Activated CD4-positive, alpha-beta T cell treated with anti-CD3 and anti-CD28 coated beads, Interleukin-2, amount 50 U/mL, for 48 hours (primary cell): ENCODE data around the gene ISCU.

Experiments used
- DNase-seq, 2 experiments: peaks; one replicate each; pipeline ENCODE4 v3.0.0-alpha.2; 2020

Gene ISCU

DNA sequence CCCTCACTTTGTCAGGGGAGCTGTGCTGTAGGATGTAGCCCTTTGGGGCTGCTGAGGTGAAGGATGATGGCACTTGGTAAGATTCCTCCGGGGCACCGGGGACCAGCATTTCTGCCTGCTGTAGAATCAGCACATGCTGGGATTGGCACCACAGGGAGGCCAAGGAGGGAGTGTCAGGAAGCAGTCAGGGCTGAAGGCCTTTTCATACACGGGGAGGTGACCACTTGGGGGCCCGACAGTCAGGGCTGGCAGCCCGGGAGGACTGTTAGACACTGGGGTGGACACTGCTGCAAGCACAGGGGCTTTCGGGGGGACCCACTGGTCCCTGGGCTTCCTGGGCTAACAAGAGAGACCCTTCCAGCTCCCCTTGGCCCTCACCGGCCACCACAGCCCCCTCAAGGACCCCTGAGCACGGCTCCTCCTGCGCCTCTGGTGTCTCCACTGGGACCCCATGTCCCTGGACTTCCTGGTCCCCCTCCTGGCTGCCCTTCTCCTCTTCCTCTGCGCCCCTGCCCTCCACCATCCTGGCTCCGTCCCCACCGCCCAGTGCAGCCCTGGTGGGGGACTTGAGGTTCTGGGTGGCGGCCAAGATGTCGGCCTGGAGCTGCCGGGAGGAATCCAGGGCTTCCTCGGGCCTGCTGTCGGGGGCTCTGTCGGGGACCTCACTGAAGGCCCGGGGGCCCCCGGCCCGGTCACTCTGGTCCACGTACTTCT lies 29.0 kb downstream of the ISCU start:
- no peak for DNase-seq

DNA sequence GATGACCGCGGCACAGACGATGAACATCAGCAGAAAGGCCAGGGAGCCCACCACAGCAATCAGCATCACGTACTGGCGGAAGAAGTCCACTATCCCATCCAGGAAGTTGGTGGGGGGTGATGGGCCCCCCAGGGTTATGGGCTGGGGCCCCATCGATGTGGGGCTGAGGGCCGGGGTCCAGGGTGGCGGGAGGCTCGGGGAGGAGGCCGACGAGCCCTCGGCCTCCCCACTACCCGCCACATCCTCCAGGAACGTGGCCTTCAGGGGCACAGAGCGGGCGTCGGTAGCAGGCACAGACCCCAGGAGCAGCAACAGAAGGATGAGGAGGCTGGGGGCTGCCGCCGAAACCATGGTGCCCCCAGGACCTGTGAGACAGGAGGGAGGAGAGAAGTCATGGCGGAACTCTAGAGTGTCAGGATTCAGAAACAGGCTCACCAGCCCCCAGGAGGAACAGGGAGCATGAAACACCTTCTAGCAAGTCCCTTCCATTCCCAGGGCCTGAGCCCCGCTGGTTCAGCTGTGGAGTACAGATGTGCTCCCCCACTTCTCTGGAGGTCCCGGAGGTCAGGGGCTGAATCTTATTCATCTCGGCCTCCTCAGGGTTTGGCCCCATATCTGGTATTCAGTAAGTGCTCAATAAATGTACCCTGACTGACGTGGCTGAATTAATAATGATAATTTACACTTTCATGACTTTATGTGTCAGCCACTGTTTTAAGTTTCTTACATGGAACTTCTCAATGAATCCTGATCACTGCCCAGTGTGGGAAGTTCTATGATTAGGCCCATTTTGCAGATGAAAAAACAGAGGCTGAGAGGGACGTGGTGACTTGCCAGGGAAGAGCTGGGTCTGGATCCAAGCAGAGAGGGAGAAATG lies 29.9 kb downstream of the ISCU start:
- DNase-seq: no peak

DNA sequence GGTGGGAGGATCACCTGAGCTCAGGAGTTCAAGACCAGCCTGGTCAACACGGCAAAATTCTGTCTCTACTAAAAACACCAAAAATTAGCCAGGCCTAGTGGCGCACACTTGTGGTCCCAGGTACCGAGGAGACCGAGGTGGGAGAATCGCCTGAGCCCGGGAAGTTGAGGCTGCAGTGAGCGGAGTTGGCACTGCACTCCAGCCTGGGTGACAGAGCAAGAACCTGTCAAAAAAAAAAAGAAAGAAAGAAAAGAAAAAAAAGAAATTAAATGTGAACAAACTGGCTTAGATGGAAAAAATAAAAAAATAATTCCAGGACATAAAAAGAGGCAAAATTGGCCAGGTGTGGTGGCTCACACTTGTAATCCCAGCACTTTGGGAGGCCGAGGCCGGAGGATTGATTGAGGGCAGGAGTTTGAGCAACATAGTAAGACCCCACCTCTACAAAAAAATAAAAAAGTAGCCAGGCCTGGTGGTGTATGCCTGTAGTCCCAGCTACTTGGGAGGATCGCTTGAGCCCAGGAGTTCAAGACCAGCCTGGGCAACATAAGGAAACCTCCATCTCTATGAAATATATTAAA lies 32.0 kb downstream of the ISCU start:
- no peak for DNase-seq

DNA sequence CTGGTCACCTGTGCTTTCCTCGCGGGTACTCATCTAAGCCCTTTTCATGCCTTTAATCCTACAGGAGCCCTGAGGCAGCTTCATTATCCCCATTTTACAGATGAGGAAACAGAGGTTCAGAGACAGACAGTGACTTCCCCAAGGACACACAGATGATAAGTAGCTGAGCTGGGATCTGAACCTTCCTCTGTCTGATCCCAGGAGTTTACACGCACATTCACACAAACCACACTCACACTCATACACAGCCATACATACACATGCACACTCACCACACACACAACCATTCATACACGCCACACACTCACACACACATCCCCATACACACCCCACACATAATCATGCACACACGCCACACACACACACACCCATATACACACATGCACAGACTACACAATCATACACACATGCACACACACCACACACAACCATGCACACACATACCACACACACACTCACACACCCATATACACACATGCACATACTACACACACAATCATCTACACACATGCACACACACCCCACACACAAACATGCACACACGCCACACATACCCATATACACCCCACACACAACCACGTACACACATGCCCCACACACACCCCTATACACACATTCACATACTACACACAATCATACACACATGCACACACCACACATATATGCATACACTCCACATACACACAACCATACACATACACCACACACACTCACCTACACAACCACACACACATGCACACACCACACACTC lies 32.7 kb downstream of the ISCU start:
- DNase-seq: no peak

DNA sequence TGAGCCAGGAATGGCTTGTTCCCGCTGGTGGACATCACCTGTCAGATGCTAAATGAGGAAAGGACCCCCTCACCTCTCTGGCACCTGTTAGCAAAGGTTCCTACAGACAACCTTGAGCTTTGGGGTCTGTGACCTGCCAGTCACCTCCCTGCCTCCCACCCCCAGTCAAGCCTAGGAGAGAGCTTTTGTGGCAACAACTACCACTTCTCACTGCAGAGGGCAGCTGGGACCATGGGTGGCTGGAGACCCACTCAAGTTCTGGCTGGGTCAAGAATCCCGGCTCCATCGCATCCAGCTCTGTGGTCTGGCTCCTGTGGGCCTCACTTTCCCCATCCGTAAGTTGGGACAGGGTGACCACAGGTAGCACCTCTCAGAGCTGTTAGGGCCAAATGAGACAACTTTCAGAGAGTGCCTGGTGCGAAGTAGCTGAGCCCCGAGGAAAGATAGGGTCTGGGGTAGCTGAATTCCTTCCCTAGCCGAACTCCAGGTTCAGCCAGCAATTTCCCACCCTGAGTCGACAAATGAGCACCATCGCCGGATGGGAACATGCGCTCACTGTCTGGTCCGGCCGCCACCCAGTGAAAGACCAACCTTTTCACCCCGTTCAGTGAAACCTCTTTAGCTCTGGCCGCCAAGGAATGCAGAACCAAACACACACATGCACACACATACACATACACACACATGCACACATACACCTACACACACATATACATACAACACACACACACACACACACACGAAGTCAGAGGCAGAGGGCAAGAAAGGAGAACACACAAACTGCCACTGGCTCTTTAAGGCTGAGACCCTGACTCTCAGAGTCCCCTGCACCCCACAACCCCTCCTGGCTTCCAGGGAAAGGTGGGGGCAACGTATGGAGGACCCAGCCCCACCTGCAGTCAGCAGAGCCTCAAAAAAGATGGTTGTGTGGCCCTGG lies 33.6 kb downstream of the ISCU start:
- DNase-seq: no peak

DNA sequence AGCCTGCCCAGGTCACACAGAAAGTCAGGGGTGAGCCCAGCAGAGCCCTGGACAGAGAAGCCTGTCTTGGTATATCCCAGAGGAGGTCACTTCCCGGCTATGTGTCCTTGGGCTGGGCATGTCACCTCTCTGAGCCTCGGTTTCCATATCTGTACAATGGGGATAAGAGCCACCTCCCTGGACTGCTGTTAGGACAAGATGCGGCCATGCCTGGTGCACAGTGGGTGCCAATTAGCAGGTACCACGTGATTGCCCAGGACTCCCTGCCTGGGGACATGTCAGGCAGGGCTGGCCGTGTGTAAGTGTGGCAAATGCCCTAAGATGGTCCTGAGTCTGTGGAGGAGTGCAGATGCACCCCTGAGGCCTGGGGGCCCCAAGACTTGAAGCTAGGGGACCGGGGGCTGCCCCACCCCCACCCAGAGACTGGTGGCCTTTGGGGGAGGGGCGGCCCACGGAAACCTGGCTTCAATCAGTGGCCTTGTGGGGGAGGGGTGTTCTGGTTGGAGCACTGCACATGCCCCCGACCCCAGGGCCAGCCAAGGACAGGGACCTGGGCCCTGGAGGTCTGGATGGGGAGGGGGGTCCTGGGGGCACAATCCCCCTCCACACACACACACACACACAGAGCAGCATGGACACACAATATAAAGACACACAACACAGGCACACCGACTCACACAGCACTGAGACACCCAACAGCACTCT lies 34.6 kb downstream of the ISCU start:
- DNase-seq: no peak

DNA sequence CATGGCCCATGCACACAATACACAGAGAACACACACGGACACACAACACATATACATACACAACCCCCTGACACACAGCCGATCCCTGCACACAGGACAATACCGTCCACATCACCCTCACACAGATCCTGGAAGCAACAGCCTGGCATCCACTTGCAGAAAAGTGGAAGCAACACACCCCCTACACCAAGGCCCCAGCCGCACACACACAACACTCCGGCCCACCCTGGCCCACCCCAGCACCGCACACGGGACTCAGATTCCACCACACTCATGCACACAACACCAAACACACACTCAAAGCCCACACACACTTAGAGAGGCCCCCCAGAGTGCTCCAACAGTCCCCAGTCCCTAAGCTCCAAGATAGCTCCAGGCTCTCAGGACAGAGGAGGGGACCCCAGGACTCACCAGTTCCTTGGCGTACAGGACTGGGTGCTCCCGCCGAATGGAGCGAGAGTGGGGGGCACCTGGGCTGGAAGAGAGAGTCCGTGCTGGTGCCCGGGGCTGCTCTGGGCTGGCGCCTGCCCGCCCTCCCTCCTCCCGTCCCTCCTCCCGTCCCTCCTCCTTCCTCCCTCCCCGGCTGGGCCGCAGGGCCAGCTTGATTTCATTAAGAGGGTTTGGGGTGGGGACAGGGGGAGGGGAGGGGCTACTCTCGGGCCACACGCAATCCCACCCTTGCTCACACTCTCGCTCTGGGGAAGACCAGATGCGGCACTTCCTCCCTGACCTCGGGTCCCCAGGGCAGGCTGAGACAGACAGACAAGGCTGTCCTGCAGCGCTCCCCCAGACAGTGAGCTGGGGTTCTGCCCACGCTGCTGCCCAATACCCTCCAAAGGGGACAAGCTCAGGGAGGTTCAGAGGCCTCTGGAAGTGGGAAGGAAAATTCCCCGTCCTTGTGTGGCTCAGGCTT lies 35.4 kb downstream of the ISCU start, which contains the start of gene TMEM119:
TMEM119 (minus strand) TSS at position 526 of the 913 bp plus-strand sequence. CDS start 5,701 bp downstream, outside the sequence.
- no peak for DNase-seq

DNA sequence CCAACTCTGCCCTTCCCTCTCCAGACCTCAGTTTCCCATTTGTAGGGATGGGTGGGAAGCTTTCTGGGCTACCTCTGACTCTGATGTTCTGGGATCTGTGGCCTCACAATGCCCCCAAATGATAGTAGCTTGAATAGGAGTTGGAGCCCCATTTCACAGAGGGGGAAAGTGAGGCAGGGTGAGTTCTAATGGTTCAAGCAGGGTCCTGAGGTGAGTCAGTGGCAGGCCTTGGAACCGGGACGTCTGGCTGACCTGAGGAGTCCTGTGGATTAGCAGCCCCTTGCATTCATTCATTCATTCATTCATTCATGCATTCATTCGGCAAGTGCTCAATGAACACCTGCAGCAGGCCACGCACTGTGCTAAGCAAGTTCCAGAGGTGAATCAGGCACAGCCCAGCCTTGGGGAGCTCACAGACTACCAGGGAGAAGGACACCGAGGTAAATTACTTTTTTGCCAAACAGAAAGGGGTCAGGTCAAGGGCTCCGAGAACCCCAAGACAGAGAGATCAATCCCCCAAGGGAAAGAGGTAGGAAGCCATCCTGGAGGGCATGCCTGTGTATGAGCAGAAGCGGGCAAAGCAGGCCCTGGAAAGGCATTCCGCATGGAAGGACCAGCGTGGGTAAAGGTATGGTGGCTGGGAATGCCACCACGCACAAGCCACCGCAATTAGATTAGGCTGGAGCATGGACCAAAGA lies 36.3 kb downstream of the ISCU start:
- DNase-seq: no peak

DNA sequence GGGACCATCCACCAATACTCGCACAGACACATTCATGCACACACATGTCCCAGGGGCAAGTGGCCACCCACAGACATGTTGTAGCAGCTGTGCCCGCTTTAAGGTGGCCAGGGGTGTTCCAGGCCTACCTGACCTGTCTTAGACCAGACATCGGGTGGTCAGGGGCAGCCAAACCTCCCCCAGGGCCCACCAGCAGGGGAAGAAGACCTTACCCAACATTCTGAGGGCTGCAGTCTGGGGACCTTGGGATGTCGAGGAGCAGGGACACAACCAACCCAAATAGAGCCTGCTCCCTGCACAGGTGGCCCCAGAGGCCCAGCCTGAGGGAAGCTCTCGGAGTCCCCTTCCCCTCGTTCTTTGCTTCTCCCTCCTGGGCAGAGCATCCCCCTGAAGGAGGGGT lies 37.1 kb downstream of the ISCU start:
- no peak for DNase-seq

DNA sequence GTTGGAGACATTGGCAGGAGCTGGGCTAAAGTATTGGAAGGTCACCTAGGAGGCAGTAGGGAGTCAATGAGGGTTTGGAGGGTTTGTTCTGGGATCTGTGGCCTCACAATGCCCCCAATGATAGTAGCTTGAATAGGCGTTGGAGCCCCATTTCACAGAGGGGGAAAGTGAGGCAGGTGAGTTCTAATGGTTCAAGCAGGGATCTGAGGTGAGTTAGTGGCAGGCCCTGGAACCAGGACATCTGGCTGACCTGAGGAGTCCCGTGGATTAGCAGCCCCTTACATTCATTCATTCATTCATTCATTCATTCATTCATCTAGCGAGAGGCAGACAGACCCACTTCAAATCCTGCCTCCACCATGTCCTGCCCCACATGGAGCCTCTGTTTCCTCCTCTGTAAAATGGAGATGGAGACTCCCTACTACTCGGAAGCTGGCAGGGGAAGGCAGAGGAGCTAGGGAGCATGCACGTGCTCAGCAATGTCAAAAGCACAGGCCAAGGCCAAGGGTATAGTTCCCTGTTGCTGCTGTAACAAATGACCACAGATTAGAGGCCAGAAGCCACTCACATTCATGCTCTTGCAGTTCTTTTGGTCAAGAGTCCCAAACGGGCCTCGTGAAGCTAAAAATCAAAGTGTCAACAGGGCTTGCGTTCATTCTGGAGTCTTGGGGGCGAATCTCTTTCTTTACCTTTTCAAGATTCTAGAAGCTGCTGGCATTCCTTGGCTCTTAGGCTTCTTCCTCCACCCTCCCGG lies 37.7 kb downstream of the ISCU start:
- no peak for DNase-seq

DNA sequence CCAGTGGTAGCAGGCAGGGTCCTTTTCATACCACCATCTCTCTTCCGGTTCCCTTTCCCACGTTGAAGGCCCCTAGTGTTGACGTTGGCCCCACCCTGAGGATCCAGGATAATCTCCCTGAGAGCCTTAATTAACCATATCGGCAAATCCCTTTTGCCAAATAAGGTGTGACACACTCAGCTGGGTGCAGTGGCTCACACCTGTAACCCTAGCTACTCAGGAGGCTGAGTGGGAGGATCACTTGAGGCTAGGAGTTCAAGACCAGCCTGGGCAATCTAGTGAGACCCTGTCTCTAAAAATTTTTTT lies 38.3 kb downstream of the ISCU start:
- no peak for DNase-seq

DNA sequence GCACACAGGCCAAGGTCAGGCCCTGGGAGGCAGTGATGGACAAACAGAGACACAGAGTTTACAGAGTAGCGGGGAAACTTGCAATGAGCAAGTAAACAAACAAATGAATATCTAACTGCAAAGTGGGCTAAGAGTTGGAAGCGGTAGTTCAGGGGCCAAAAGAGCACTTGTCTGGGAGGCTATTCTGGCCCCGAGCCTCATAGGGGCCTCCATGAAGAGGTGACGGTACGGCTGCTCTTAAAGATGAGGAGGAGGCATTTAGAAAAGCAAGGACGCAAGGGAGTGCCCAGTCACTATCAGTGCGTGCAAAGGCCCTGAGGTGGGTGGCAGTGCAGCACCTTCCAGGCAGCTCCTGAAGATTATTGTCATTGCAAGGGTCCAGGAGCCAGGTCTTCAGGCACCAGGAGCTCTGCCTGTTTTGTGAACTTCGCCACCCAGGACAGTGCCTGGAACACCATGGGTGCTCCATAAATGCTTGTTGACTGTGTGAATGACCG lies 39.9 kb downstream of the ISCU start:
- DNase-seq: no peak

DNA sequence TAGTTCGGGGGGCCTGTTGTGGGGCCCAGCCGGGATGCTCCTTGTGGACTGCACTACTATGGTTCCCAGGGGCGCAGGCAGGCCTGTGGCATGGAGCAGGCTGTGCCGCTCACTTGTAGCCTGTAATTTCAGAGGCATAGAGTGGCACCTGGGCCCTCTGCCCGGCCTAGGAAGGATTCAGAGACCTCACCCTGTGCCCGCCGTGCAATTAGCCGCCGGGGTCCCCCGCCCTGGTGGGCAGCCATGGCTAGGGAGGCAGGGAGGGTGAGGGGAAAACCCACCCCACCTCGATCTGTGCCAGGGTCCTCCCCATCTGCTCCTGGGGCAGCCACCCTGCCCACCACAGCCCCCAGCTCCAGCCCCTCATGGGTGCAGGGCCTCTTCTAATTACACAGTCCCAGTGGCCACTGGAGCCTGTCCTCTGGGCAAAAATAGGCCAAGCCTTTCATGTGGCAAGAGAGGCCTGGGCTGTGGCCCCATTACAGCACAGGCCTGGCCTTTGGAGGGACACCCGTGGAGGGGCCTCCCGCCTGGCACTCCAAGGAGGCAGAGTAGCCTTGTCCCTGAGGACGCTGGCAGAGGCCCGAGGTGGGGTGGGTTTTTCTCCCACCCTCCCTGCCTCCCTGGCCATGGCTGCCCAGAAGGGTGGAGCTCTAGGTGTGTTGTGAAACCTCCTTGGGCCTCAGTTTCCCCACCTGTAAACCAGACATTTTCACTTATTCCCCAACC lies 40.7 kb downstream of the ISCU start:
- no peak for DNase-seq

DNA sequence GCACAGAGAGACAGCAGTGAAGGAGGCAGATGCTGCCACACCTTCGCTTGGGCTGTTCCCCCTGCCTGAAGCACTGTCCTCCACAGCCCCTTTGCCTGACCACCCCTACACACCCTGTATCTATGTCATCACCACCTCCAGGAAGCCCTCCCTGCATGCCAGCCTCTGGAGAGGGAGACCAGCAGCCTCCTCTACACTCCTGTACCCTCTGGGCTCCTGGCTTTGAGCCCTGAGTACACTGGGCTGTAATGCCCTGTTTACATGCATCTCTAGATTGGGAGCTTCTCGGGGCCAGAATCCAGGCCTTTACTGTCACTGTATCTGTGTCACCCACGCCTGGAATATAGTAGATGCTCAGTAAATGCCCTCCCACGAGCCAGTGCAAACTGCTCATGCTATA lies 41.3 kb downstream of the ISCU start:
- DNase-seq: no peak

DNA sequence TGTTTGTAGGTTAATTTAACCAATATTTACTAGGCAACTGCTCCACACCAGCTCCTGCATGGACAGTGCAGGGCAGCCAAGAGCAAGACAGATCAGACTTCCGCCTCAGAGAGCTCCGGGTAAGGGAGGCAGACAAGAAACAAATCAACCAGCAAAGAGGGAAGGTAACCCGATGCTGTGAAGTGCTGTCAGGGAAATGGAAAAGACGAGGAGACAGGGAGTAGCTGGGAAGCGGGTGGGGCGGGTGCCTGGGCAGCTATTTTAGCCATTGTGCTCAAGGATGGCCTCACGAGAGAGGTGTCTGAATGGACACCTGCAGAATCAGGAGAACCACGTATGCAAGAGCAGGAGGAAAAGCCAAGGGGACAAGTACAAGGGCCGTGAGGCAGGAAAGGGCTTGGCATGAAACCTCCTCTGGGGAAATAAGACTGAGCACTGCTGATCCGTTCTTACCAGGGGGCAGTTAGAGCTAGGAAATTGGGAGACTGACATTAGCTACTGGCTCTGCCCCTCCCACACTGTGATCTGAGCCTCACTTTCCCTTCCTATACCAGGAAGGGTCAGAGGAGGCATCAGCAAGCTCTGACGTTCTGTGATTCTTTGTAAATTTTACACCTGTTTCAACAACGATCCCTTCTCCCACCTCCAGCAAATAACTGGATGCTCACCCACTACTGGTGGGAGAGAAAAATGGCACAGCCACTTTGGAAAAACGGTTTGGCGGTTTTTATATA lies 42.0 kb downstream of the ISCU start:
- no peak for DNase-seq

DNA sequence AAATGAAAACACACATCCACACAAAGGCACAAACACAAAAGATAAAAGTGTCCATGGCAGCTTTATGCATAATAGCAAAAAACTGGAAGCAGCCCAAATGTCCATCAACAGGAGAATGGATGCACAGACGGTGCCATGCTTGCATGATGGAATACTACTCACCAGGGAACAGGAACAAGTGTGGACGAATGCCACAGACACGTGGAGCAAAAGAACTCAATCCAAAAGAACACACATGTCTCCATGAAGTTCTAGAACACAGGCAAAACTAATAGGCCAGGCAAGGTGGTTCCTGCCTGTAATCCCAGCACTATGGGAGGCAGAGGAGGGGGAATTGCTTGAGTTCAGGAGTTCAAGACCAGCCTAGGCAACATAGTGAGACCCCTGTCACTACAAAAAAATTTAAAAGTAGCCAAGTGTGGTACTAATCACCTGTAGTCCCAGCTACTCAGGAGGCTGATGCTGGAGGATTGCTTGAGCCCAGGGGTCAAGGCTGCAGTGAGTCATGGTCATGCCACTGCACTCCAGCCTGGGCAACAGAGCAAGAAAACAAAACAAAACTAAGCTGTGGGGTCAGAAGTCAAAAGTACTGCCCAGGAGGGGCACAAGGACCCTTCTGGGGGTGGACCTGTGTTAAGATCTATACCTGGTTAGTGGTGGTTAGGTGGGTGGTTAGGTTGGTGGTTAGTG lies 42.7 kb downstream of the ISCU start:
- DNase-seq: no peak
